ENCODE results near the gene KIF22. TPM values are rescaled to one million over a fixed set of nuclear protein-coding genes. Genes with fewer than 3 reads are reported as not detected.
A peak's percentile ranks its signal among the peaks of the same experiment; 100 is the strongest.

The KIF22 gene
- total RNA-seq, 1 donor from 2014 or later, result 26.7 TPM

- DNase-seq, result peak; percentile 44
Observed at GRCh38 chr16:29804455-29805231, 14.1 kb downstream of the KIF22 start.

GRCh38 chr16:29805232-29806098, 14.9 kb downstream of the KIF22 start:
- DNase-seq, result peak; percentile 98

DNA sequence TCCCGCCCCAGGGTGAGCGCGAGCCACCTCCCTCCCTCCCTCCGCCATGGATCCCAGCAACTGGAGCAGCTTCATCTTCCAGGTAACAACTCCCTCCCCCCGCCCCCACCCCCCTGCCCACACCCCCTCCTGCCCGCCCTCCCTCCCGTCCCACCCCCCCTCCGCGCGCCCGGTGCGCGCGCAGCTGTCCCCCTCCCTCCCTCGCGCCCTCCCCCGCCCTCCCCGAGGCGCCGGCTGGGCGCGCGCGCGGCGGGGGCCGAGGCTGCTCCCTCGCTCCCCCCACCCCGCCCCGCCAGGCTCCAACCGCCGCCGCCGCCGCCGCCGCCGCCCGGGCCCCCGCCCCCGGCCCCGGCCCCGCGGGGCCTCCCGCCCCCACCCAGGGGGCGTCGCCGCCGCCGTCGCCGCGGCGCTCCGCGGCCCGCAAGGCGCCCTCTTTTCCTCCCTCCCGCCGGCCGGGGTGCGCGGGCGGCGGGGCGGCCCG, 15.6 kb downstream of the KIF22 start, which contains the start of gene MAZ:
MAZ (plus strand) TSS at position 431 of the 481 bp plus-strand sequence. CDS start 173 bp downstream, outside the sequence.
- no peak for DNase-seq

DNA sequence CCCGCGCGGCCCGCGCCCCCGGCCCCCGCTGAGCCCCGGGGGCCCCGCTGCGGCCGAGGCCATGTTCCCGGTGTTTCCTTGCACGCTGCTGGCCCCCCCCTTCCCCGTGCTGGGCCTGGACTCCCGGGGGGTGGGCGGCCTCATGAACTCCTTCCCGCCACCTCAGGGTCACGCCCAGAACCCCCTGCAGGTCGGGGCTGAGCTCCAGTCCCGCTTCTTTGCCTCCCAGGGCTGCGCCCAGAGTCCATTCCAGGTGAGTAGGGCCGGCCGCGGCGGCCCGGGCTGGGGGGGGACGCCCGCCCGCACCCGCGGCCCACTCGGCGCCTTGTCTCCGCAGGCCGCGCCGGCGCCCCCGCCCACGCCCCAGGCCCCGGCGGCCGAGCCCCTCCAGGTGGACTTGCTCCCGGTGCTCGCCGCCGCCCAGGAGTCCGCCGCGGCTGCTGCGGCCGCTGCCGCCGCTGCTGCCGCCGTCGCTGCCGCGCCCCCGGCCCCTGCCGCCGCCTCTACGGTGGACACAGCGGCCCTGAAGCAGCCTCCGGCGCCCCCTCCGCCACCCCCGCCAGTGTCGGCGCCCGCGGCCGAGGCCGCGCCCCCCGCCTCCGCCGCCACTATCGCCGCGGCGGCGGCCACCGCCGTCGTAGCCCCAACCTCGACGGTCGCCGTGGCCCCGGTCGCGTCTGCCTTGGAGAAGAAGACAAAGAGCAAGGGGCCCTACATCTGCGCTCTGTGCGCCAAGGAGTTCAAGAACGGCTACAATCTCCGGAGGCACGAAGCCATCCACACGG, 16.3 kb downstream of the KIF22 start:
- peak; percentile 45 for DNase-seq

DNA sequence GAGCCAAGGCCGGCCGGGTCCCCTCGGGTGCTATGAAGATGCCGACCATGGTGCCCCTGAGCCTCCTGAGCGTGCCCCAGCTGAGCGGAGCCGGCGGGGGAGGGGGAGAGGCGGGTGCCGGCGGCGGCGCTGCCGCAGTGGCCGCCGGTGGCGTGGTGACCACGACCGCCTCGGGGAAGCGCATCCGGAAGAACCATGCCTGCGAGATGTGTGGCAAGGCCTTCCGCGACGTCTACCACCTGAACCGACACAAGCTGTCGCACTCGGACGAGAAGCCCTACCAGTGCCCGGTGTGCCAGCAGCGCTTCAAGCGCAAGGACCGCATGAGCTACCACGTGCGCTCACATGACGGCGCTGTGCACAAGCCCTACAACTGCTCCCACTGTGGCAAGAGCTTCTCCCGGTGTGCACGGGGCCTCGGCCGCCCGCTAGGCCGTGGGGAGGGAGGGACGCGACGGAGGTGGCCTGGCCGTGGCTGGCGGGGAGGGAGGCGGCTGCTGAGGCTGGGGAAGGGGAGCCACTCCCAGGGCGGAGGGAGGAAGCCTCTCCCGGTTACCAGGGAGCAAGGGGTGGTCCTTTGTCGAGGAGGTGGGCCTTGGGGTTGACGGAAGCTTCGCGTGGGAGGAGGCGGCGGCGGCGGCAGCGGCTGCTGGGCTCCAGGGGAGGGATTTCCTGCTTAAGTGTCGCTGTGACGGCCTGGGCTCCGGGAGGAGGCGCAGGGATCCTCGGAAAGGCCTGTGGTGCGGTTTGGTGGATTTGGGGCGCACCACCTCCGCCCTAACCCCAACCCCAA, 17.1 kb downstream of the KIF22 start:
- peak; percentile 94 for DNase-seq

- no peak for DNase-seq
Observed at GRCh38 chr16:29808219-29808900, 17.8 kb downstream of the KIF22 start.

DNA sequence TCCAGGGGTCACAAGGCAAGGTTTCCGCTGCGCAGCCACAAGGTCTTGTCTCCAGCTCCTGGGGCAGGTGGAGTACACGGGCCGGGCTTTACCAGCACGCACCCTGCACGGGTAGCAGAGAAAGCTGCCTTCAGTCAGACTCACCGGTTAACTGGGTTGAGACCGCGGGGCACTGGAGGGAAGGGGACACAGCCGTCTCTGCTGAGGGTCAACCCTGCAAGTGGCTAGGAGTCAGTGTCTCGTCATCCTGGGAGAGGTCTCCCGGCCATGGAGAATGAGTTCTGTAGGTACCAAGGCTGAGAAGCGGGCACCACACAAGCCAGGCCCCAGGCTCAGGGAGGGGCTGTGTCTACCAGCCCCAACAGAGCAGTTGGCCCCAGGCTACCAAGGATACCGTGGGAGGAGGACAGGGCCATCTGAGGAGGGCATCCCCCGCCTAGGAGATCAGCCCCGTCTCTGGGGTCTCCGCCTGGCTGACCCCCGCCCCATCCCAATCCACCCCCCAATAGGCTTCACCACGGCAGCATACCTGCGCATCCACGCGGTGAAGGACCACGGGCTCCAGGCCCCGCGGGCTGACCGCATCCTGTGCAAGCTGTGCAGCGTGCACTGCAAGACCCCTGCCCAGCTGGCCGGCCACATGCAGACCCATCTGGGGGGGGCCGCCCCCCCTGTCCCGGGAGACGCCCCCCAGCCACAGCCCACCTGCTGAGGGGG, 18.6 kb downstream of the KIF22 start:
- no peak for DNase-seq

GRCh38 chr16:29809850-29810698, 19.5 kb downstream of the KIF22 start:
- DNase-seq, result peak; percentile 32

GRCh38 chr16:29810699-29811169, 20.2 kb downstream of the KIF22 start:
- DNase-seq, result no peak

DNA sequence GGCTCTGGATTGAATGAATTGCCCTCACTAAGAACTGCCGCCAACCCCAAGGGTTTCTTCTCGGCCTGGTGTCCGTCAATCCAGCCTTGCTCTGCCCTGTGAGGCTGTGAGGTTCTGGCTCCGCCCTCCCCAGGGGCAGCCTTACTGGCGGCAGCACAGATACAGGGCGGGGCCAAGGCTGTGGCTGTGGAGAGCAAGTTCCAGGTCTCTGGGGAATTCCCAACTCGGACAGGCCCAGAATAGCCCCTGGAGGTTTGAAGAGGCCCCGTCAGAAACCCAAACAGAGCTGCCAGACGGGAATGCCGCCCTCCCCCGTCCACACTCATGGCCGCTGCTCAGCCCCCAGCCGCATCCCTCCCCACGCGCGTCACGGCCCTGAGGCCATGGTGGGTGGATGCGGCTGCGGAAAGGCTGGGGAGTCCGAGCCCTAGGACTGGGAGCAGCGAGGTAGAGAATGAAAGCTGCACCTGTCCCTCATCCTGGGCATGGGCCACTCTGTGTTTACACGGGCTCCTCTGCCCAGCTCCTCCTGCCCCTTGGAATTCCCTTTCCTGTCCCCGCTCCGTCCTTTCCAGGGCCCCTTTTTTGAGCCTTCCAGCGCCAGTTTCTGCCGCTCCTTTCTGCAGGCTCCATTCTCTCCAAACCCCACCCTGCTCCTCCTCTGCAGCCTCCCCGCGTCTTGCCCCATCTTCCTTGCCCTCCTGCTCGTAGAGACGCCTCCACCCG, 20.8 kb downstream of the KIF22 start:
- peak; percentile 96 for DNase-seq

- peak; percentile 55 for DNase-seq
Observed at GRCh38 chr16:29811896-29812665, 21.5 kb downstream of the KIF22 start, which contains the start of gene PRRT2. TSS of gene PRRT2 (plus strand) at chr16:29812193. CDS start at chr16:29813055, 862 bp downstream.

DNA sequence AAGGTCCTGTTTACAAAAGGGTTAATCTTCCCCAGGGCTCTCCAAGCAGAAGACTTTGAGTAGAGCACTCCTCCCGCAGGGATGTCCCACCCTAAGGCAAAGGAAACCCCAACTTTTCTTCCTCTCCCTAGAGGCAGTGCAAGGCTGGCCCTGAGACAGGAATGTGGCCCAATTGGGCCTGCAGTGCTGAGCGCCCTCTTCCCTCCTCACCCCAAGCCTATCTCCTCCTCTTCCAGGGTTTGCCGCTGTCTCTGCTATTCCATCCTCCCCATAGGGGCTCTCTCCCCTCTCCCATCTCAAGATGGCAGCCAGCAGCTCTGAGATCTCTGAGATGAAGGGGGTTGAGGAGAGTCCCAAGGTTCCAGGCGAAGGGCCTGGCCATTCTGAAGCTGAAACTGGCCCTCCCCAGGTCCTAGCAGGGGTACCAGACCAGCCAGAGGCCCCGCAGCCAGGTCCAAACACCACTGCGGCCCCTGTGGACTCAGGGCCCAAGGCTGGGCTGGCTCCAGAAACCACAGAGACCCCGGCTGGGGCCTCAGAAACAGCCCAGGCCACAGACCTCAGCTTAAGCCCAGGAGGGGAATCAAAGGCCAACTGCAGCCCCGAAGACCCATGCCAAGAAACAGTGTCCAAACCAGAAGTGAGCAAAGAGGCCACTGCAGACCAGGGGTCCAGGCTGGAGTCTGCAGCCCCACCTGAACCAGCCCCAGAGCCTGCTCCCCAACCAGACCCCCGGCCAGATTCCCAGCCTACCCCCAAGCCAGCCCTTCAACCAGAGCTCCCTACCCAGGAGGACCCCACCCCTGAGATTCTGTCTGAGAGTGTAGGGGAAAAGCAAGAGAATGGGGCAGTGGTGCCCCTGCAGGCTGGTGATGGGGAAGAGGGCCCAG, 22.4 kb downstream of the KIF22 start:
- no peak for DNase-seq

- DNase-seq, result no peak
Observed at GRCh38 chr16:29813644-29814562, 23.4 kb downstream of the KIF22 start.

GRCh38 chr16:29814592-29814991, 24.0 kb downstream of the KIF22 start:
- DNase-seq, result no peak

DNA sequence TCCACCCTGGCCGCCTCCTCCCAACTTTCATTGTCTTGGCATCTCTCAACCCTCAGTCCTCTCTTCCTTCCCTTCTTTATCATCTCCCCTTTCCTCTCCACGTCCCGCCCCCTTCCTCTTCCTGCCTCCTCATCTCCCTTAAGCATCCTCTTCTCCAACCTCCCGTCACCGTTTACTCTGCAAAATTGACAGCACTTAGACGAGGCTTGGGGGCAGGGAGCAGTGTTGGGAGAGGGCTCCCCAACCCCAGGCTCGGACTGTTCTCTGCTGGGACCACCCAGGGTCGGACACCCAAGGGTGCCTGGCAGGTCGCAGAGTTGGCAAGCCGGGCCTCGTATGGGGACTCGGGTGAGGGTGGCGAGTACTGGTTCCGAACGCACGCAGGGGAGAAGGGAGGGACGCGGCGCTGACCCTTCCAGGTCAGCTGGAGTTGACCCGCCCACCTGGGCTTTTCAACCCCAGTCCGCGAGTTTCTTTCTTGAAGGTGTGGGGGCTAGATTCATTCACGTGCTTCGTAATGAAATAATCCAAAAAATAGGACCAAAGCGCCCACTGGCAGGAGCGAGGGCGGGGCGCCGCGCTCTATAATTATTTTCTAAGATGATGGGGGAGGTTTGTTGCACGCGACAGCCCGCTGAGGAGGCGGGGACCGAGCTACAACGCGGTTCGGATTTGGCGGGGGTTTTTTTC, 24.6 kb downstream of the KIF22 start:
- no peak for DNase-seq
